ENCODE measurements around the gene SS18L1.

The SS18L1 gene

DNA sequence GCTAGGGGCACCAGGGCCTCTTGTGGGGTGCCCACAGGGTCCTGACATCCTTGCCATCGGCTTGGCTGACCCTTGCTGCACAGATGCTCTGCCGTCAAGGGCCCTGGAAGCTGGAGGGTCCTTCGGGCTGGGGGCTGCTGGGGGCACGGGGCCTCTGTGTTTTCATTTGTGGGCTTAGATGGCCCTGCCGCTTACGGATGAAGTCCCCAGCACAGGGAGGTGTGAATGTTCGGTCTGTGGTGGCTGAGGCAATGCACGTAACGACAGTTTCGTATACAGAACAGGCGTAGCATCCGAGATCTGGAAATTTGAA lies 14.5 kb downstream of the SS18L1 start:
- FAIRE-seq: no peak

DNA sequence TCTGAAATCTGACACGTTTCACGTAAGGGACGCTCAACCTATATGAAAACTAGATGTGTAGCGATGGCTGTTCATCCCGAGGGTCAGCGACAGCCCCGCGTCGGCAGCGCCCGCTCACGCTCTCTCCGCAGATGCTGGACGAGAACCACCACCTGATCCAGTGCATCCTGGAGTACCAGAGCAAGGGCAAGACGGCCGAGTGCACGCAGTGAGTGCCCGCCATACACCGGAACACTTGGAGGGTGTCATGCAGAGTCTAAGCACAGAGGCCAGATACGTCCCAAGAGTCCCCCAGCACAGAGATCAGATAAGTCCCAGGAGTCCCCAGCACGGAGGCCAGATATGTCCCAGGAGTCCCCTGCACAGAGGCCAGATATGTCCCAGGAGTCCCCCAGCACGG lies 15.0 kb downstream of the SS18L1 start:
- no peak for FAIRE-seq

DNA sequence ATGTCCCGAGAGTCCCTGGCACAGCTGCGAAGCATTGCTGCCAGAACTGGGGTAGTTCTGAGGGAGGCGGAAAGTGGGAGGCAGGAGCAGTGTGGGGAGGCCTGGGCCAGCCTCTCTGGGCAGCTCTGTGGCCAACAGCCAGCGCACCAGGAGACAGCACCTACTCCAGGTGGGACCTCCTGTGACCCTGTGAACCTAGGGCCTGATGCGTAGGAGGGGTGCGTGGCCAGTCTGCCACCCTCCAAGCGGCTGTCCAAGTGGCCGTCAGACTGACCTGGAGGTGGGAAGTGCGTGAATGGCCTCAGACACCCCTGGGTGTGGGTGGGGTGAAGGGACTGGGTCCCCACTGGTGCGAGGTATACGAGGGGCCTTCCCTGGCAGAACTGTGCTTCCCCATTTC lies 15.5 kb downstream of the SS18L1 start:
- no peak for FAIRE-seq

DNA sequence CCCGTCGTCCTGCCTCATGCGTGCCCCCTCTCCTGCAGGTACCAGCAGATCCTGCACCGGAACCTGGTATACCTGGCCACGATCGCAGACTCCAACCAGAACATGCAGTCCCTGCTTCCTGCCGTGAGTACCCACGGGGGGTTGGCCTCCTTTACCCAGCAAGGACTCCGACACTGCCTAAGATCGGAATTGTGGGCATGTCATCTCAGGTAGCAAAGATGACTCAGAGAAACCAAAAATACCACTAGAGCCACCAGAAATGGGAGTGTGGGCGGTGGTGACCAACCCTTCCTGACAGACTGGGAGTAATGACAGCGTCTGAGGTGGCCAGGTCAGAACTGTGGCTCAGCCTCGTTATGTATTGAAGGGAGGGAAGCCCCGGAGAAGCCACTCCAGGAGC lies 16.3 kb downstream of the SS18L1 start:
- no peak for FAIRE-seq

DNA sequence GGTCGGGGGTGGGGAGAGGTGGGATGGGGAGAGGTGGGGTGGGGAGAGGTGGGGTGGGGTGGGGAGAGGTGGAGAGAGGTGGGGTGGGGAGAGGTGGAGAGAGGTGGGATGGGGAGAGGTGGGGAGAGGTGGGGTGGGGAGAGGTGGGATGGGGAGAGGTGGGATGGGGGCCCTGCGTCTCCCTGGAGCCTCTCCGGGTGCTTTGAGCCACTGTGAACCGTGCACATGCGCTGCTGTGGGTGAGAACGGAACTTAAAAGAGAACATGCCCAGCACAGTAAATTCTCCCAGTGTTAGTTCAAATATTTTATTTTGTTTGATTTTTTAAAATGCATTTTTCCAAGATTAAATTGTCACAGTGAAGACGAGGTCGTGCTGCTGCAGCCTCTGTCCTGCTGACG lies 16.7 kb downstream of the SS18L1 start:
- FAIRE-seq: no peak

DNA sequence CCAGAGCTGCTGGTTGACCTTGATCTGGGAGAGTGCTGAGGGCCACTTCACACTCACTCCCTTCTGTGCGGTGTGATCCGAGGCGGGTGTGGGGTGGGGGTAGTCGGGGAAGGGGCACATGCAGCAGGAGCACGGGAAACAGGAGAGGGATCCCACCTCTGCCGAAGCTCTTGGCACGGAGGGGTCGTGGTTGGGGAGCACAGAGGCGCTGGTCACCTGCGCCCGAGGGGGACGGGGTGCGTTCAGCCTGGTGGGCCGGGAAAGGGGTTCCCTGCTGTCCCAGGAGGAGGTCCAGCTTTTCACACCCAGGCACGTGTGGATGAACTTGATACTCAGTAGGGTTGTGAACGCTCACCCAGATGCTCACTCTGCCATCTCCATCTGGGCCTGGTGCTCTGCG lies 17.3 kb downstream of the SS18L1 start:
- no peak for FAIRE-seq

DNA sequence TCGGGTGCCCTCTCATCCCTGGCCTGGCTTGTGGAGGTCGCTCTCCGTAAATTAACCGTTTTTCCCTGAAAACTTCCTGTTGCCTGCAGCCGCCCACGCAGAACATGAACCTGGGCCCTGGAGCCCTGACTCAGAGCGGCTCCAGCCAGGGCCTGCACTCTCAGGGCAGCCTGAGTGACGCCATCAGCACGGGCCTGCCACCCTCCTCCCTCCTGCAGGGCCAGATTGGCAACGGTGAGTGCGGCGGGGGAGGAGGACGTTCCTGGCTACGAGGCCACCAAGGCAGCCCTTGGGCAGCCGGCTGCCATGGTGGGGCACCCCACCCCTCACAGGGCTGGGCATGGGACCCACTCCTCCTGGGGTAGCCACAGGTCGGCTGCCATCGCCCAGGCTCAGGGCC lies 17.8 kb downstream of the SS18L1 start:
- FAIRE-seq: no peak

DNA sequence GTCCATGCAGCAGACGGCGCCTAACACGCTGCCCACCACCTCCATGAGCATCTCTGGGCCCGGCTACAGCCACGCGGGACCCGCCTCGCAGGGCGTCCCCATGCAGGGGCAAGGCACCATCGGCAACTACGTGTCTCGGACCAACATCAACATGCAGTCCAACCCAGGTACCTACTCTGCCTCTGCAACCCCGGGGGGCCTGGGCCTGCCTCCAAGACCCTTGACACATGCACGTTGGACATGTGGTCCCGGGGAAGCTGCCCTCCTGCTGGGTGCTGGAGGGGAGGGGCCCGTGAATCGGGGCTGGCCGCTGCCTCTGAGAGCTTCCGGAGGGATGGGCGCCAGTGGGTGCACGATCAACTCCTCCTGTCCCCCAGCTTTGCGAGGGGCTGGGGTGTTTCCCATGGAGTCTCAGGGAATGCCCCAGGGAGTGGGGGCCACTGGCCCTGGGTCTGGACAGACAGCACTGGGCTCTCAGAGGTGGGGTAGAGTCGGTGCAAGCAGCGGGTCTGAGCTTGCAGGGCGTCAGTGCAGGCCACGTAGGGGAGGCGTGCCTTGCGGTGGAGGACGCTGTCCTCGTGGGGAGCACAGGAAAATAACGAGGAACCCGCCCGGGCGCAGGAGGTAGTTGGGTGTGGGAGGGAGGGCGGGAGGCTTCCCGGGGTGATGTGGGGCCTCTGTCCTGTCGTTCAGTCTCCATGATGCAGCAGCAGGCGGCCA lies 19.4 kb downstream of the SS18L1 start:
- no peak for FAIRE-seq

DNA sequence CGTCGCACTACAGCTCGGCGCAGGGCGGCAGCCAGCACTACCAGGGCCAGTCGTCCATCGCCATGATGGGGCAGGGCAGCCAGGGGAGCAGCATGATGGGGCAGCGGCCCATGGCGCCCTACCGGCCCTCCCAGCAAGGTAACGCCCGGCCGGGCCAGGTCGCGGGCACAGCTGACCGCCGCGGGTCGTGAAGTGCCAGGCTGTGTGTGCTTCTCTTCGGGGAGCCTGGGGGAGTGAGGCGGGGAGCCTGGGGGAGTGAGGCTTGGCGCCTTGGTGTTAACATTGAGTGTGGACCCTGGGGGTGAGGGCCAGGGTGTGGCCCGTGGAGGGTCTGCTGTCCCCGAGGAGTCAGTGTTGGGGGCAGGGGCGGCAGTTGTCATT lies 19.9 kb downstream of the SS18L1 start:
- FAIRE-seq: no peak

DNA sequence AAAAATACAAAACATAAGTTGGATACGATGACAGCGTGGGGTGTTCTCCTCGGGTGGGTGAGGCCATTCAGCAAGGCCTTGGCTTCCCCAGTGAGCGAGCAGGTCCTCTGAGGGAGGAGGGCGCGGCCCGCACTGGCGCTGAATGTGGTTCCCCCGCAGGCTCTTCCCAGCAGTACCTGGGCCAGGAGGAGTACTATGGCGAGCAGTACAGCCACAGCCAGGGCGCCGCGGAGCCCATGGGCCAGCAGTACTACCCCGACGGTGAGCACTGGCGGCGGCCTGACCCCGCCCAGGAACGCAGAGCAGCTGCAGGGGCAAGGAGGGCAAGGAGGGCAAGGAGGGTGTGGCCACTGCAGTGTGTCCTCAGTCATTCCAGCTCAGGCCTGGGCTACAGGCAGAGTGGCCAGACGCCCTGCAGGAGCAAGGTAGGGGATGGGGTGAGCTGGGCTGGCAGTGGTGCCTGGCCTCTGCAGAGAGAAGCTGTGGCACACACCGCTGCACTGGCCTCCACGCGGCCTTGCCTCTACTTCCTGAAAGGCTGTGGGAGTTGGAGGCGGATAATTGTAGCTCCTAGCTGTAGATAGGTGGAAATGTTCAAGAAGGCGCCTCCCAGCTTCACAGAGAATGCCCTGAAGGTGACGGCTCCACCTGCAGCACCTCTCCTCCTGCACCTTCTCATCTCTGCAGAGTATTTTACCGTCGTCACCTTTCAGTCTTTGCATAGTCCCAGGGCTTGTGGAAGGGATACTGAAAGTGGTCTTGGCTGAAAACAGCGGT lies 20.6 kb downstream of the SS18L1 start:
- no peak for FAIRE-seq

DNA sequence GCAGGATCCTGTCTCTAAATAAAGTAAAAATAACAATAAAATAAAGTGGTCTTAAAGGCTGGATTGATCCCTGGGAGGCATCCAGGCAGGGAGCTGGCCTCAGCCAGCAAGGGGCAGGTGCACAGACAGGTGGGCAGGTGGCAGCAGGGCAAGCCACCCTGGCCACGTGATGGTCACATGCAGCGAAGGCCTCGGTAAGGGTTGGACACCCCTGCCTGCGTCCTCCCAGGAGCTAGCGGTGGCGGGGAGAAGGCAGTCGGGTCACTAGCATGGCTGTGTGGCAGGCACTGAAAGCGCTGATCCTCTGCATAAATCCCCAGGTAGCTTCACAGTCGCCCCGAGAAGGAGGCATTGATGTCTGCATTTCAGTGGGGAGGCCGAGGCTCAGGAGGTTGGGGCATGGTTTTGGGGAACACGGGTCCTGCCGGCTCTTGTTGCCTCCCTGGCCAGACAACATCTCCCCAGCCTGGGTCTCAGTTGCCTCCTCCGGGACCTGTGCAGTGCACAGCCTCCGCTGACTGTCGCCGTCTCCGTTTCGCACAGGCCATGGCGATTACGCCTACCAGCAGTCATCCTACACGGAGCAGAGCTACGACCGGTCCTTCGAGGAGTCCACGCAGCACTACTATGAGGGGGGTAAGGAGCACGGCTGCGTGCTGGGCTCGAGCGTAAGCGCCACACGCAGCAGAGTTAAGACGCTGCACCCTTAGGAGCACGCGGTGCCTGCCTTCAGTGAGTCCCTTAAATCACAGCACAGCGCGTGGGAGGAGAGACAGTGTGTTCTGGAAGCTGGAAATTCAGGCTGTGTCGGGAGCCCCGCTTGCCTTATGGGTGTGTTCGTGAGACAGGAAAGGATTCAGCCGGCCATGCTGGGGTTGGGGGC lies 21.6 kb downstream of the SS18L1 start:
- no peak for FAIRE-seq

DNA sequence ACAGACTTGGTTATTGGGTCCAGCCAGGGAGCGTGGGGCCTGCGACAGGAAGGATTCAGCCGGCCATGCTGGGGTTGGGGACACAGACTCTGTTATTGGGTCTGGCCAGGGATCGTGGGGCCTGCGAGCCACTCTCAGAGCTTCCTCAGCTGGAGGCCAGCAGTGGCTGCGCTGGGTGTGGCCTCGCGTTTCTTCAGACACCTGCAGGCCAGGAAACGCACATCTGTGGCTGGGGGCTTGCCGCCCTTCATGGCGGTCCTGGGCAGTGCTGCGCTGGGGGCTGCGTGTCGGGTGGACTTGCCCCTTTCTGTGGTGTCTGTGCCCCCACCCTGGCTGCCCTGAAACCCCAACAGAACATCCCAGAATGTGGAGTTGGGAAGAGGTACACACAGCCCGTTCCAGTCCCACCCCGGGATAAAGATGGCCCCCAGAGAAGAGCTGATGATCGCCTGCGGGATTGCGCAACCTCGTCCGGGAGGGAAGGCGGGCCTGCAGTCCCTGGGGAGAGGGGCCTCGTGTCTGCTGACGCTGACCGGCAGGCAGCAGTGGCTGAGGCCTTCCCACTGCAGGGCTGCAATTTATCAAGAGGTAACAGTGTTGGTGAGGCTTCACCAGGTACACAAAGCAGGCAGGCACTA lies 22.3 kb downstream of the SS18L1 start:
- FAIRE-seq: no peak

DNA sequence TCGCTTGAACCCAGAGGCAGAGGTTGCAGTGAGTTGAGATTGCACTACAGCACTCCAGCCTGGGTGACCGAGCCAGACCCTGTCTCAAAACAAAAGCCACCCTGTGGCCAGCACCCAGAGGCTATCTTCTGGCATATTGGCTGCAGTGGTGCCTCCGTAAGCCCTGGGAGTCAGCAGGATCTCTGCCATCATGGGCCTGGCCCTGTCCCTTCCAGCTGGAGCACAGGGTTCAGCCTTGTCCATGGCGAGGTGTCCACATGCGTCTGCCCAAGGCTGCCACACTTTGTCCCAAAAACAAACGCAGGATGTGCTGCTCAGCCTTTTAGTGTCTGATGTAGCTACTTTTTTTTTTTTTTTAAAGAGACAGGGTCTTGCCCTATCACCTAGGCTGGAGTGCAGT lies 23.9 kb downstream of the SS18L1 start:
- no peak for FAIRE-seq

DNA sequence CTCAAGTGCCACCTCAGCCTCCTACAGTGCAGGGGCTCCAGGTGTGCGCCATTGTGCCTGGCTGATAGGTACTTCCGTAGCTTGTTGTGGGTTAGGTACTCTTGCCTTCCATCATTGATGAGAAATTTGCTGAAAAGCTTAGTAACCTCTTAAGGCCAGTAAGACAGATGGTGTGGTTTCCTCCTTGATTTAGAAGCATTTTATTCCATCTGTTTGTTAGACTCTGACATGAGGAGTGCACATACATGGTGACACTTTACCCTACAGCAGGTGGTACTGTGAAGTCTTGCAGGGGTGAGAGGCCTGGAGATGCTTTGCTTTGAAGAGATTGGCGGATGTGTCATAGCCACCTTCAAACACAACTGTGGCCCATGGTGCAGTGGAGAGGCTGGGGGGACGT lies 24.5 kb downstream of the SS18L1 start:
- FAIRE-seq: no peak

DNA sequence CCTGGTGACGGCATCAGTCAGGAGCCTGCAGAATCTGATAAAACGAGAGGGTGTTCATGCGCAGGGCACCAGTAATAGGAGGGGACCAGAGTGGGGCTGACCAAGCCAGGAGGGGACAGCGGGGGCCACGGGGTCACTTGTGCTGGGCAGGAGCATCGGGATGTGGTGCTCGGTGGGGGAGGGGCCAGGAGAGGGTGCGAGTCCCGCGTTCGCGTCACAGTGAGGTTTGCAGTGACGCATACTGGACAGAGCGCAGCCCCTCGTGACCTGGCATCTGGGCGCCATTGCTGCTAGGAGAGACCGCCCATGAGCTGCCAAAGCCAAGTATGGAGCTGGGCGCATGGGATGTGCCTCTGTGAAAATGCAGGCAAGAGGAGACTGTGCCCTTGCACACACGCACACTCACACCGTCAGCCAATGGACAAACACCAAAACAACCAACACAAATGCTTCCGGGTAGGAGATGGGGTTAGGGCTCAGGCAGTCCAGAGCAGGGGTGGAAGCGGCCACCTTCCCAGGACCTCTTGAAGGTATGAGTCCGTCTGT lies 25.4 kb downstream of the SS18L1 start:
- no peak for FAIRE-seq

DNA sequence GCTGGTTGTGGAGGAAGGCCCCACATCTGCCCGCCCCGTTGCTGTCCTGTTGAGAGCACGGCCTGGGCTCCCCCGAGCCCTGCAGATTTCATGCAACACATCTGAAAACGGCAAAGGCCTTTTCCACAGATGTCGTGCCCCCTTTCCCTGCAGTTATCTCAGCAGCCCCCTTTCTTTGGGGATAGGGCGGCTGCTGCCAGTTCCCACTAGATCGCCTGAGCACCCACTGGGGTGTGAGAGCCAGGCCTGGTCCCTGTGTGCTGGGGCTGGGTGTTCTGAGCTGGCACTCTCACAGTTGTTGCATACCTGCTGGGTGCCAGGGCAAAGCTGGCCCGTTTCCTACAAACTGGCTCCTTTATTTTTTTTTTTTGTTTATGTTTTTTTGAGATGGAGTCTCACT lies 27.0 kb downstream of the SS18L1 start:
- FAIRE-seq: no peak

DNA sequence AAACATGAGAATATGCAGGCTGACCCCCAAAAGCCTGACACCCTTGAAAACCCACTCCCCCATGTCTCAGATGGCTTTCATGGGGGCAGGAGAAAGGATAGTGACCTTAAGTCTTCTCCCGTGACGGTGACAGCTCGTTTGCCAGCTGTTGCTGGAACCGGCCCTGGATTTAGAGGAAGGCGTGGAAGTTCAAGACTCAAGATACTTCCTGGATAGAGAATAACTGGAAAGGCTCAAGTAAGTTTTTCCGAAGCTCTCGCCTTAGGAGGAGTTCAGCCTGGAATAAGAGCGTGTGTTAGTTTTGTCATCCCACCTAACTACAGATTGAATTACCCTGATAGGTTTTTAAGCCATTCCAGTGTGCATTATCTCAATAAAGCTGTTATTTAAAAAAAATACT lies 27.7 kb downstream of the SS18L1 start:
- FAIRE-seq: no peak

DNA sequence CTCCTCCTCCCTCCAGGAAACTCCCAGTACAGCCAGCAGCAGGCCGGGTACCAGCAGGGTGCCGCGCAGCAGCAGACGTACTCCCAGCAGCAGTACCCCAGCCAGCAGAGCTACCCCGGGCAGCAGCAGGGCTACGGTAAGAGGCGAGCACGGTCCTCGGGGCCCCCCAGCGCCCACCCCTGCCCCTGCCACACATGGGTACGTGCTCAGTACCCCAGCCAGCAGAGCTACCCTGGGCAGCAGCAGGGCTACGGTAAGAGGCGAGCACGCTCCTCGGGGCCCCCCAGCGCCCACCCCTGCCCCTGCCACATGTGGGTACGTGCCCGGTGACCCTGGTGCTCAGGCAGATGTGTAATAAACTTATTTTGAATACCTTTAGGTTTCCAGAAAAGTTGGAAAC lies 29.1 kb downstream of the SS18L1 start:
- FAIRE-seq: no peak

DNA sequence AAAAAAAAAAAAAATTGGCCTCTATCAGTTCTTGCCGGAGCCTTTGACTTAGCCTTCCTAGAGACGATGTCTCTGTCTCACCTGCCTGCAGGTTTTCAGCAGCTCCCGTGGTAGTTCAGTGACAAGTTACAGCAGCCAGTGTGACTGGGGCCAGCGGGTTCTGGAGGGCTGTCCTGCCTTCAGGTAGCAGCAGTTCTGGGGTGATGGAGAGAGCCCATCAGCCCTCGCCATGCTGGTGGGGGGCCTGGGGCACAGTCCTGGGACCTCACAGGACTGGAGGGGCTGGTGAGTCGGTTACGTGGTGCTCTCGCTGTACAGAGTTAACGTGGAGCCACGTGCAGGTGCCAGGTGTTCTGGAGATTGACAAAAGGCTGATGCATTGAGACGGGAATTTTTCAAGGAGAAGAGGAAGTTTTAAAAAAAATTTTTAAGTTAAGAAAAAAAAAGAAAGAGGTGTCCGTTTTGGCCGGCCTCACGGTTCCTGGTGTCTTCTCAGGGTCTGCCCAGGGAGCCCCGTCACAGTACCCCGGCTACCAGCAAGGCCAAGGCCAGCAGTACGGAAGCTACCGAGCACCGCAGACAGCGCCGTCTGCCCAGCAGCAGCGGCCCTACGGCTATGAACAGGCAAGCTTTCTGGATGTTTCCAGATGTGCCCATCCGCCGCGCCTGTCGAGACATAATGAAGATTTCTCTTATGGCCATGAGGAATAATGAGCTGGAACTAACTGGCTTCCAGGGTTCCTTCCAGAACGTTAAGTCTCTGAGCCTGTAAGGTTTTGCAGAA lies 30.6 kb downstream of the SS18L1 start:
- no peak for FAIRE-seq

DNA sequence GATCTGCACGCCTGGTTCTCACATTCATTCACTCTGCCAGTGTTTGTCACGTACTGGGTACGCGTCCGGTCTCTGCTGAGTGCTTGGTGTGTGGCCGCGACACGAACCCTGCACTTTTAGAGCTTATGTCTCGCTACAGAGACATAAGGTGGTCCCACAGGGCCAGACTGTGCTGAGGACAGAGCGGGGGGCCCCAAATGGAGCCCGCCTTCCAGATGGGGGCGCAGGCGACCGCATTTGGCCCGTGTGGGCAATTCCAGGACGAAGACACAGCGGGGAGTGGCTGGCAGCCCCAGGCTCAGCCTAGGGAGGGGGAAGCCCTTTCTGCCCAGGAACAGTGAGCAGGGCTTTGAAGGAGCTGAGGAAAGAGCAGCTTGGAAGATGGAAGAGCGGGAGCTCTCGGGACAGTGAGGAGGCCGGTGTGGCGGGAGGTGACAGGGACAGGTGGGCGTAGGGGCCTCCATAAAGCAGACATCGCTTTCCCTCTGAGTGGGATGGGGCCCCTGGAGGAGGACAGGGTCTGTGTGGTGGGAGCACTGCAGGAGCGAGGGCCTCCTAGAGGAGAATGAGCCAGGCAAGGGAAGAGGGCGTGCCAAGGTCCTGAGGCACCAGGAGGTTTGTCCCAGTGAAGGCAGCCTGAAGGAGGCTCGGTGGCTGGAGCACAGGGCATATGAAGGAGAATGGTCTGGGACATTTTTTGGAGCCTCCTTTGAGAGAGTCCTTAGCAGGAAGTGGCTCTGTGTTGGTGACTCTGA lies 31.5 kb downstream of the SS18L1 start:
- FAIRE-seq: no peak

DNA sequence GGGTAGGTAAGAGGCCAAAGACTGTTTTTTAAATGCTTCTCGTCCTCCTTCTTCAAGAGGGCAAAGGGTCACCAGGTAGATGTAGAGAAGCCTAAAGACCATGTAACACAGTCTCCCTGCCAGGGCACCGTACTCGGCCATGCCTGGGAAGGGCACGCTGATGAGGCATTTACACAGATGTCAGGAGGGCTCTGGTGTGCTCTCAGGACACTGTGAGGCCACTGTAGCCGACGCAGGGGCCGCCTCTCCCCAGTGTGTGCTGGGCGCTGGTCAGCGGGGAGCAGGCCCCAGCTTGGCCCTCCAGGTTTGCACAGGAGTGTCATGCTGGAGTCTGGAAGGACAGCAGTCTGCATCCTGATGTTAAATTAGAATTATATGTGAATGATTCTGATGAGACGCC lies 32.1 kb downstream of the SS18L1 start:
- no peak for FAIRE-seq

DNA sequence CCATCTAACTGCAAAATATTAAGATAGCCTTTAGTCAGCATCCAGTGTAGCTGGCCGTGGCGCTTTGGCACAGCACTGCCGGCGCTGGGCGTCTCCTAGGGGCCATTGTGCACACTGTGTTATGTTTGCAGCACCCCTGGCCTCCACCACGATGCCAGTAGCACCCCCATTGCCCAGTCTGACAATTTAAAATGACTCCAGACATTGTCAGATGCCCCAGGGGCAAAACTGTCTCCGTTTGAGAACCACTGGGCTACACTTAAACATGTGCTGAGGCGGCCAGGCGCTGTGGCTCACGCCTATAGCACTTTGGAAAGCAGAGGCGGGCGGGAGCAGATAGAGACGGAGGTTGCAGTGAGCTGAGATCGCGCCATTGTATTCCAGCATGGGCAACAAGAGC lies 33.3 kb downstream of the SS18L1 start:
- no peak for FAIRE-seq
